ENCODE data around the gene RARB. TPM values are rescaled to one million over a fixed set of nuclear protein-coding genes. Genes with fewer than 3 reads are reported as not detected.

RARB gene
- total and polyA plus RNA-seq, 2 of the 13 experiments (the other 11 are each of a cell fraction or from before 2014, with no cell fraction given) = 0.16 TPM; not detected in 1

DNA sequence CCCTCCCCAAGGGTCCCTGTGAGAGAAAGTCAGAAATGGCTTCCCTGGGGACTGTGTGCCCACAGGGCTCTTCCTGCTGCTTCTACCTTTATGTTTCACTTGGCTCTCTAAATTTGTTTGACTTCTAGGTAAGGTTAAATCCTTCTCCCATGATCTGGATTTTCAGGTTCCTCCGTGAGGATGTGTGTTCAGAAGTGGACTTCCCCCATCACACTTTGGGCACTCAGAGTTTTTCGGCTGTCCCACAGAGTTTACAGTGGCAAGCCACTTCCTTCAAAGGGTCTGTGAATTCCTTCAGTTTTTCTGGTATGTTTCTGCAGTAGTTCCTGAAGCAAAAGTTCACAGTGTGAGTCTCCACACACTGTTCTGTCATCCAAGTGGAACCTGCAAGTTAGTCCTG, 30.9 kb upstream of the RARB start:
- no peaks in the 10 kb centered on the region for H3K36me3 ChIP-seq (replicated peaks in 1 of 2; ENCODE audit: control insufficient read depth in 1 of 2, insufficient read depth in 2 of 2, low read length in 2 of 2)
- TF ChIP-seq ZBTB7B (CRISPR knock-in tag; IDR thresholded peaks at IDR 0.05) (no peak), ZNF44 (CRISPR knock-in tag; IDR thresholded peaks at IDR 0.05) (no peak), NFRKB (IDR thresholded peaks at IDR 0.05) (no peak), KAT7 (CRISPR knock-in tag; IDR thresholded peaks at IDR 0.05; ENCODE audit: borderline replicate concordance) (no peak), MIER3 (CRISPR knock-in tag; IDR thresholded peaks at IDR 0.05; ENCODE audit: borderline replicate concordance) (no peak), ZNF251 (CRISPR knock-in tag; IDR thresholded peaks at IDR 0.05) (no peak), ZNF101 (CRISPR knock-in tag; IDR thresholded peaks at IDR 0.05; ENCODE audit: borderline replicate concordance, low read depth) (no peak), ETV6 (CRISPR knock-in tag; conservative IDR thresholded peaks at IDR 0.05) (no peak), MYC (CRISPR knock-in tag; IDR thresholded peaks at IDR 0.05; ENCODE audit: borderline replicate concordance) (no peak), ZNF543 (CRISPR knock-in tag; IDR thresholded peaks at IDR 0.05) (no peak), NFKBIZ (CRISPR knock-in tag; IDR thresholded peaks at IDR 0.05) (no peak), ZNF337 (CRISPR knock-in tag; IDR thresholded peaks at IDR 0.05; ENCODE audit: borderline replicate concordance, low read depth) (no peak), ZNF605 (CRISPR knock-in tag; IDR thresholded peaks at IDR 0.05) (no peak), JUN (CRISPR knock-in tag; IDR thresholded peaks at IDR 0.05) (no peak)
- TF ChIP-seq, protein P1, sequence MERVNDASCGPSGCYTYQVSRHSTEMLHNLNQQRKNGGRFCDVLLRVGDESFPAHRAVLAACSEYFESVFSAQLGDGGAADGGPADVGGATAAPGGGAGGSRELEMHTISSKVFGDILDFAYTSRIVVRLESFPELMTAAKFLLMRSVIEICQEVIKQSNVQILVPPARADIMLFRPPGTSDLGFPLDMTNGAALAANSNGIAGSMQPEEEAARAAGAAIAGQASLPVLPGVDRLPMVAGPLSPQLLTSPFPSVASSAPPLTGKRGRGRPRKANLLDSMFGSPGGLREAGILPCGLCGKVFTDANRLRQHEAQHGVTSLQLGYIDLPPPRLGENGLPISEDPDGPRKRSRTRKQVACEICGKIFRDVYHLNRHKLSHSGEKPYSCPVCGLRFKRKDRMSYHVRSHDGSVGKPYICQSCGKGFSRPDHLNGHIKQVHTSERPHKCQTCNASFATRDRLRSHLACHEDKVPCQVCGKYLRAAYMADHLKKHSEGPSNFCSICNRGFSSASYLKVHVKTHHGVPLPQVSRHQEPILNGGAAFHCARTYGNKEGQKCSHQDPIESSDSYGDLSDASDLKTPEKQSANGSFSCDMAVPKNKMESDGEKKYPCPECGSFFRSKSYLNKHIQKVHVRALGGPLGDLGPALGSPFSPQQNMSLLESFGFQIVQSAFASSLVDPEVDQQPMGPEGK (CRISPR knock-in tag; IDR thresholded peaks at IDR 0.05) = no peak
- TF ChIP-seq, protein P2, sequence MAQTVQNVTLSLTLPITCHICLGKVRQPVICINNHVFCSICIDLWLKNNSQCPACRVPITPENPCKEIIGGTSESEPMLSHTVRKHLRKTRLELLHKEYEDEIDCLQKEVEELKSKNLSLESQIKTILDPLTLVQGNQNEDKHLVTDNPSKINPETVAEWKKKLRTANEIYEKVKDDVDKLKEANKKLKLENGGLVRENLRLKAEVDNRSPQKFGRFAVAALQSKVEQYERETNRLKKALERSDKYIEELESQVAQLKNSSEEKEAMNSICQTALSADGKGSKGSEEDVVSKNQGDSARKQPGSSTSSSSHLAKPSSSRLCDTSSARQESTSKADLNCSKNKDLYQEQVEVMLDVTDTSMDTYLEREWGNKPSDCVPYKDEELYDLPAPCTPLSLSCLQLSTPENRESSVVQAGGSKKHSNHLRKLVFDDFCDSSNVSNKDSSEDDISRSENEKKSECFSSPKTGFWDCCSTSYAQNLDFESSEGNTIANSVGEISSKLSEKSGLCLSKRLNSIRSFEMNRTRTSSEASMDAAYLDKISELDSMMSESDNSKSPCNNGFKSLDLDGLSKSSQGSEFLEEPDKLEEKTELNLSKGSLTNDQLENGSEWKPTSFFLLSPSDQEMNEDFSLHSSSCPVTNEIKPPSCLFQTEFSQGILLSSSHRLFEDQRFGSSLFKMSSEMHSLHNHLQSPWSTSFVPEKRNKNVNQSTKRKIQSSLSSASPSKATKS (CRISPR knock-in tag; IDR thresholded peaks at IDR 0.05) = no peak
- no peaks in the 10 kb centered on the region for H4K20me1 ChIP-seq (ENCODE audit: insufficient read depth, low read length)
- H3K27me3 ChIP-seq (ENCODE audit: control insufficient read depth in 1 of 2, insufficient read depth in 2 of 2, low read length in 2 of 2) = no peaks in the 10 kb centered on the region
- no peaks in the 10 kb centered on the region for H3K4me1 ChIP-seq (ENCODE audit: insufficient read depth, low read length)
- H2AFZ ChIP-seq (ENCODE audit: low read length) = no peak overlapping the region
- no peak for ATAC-seq
- H3K9me3 ChIP-seq (ENCODE audit: low read length) = no peaks in the 10 kb centered on the region
- H3K4me2 ChIP-seq (ENCODE audit: low read depth, low read length) = no peak overlapping the region
- CTCF ChIA-PET (ENCODE audit: low intra/inter-chr PET ratio, low total read pairs) = no interaction called here
- in situ Hi-C loops (cut with HindIII; ENCODE audit: extremely low pct_ligation_motif_present, low pct_unique_long_range_greater_than_20kb) (no loop called here), intact Hi-C loops (cut with micrococcal nuclease; ENCODE audit: unreplicated experiment) (no loop called here)
- POLR2A ChIA-PET = no interaction called here
- no peak for FAIRE-seq
- no TSS peak for BruUV-seq (replicated peaks)
- H3K9ac ChIP-seq (ENCODE audit: insufficient read depth, low read depth, low read length) = no peak overlapping the region
- no peak overlapping the region for H3K27ac ChIP-seq (ENCODE audit: extremely low read length, insufficient read depth, low read length)
- DNase-seq (ENCODE audit: low spot score) = no peak
- 8% methylated on average over 2 of the region's 2 CpGs for WGBS (ENCODE audit: low lambda C conversion rate)
- no peaks in the 10 kb centered on the region for H3K79me2 ChIP-seq (ENCODE audit: insufficient read depth, low read length)
- H3K4me3 ChIP-seq (replicated peaks in 1 of 3; ENCODE audit: insufficient read depth in 1 of 3, low read depth in 2 of 3, low read length in 3 of 3) = no peak overlapping the region

Data from HepG2 (cell line).